ENCODE data around the gene KLRK1.
"Not testable (repeated sequence)": the region's sequence is repeated elsewhere in the genome, so short reads cannot be mapped to it uniquely, and the experiment has no call there.

Gene KLRK1

DNA sequence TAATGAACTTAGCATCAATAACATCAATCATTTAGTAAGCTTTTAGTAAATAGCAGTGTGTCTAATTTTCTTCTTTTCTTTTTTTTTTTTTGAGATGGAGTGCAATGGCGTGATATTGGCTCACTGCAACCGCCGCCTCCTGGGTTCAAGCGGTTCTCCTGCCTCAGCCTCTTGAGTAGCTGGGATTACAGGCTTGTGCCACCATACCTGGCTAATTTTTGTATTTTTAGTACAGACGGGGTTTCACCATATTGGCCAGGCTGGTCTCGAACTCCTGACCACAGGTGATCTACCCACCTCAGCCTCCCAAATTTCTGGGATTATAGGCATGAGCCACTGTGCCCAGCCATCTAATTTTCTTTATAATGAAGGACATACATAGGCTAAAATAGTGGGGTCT is 2.3 kb downstream of the KLRK1 start:
- not testable (repeated sequence) for DNase-seq

DNA sequence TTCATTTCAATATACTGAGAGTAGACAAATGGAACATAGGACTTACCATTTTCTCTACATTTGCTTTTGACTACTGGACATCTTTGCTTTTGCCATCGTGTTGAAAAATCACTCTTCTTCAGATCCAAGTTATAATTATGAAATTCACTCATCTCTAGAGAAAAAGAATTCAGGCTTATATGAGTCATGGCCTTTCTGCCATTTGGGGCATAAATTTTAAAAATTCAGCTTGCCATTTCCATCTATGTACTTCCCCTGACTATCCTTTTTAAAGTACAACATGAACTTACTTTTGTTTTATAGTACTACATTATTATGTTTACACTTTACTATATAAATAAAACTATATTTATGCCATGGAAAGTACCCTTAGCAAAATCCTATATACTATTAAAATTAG is 3.0 kb downstream of the KLRK1 start:
- DNase-seq = no peak

DNA sequence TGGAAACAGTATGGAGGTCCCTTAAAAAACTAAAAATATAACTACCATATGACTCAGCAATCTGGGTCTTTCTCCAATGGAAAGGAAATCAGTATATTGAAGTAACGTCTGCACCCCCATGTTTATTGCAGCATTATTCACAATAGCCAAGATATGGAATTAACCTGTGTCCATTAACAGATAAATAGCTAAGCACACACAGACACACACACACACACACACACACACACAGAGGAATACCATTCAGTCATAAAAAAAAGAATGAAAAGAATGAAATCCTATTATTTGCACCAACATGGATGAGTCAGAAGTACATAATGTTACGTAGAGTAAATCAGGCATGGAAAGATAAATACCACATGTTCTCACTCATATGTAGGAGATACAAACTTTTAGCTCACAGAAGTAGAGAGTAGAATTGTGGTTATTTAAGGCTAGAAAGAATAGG is 4.7 kb downstream of the KLRK1 start:
- no peak for DNase-seq

DNA sequence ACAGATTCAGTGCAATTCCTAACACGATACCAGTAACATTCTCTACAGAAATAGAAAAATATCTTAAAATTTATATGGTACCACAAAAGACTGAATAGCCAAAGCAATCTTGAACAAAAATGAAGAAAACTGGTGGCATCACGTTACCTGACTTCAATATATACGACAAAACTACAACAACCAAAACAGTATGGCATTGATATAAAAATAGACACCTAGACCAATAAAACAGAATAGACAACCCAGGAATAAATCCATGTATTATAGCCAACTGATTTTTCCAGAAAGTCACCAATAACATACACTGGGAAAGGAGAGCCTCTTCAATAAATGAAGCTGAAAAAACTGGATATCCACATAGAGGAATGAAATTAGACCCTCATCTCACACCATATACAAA is 5.7 kb downstream of the KLRK1 start:
- DNase-seq = no peak

DNA sequence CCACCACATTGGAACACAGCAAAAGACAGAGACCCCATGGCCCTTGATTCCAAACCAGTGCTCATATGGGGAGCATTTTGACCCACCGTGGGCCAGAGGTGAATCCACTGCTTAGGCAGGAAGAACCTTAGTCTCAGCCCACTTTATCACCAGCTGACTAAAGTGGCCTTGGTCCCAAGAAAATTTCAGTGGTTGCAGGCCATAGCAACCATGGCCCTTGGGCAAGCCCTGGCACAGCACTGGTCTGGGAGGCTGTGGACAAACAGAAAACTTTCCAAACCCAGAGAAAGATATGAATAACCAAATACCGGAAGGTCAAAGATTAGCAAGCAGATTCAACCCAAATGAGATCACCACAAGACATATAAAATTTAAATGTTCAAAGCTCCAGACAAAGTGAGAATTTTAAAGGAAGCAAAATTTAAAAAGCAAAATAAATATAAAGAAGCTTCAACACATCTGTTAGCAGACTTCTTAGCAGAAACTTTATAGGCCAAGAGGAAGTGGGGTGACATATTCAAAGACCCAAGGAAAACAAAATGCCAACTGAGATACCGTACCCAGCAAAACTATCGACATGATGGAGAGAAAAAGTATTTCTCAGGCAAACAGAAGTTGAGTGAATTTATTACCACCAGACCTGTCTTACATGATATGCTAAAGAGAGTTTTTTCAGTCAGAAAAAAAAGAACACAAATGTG is 7.8 kb downstream of the KLRK1 start:
- DNase-seq = no peak

DNA sequence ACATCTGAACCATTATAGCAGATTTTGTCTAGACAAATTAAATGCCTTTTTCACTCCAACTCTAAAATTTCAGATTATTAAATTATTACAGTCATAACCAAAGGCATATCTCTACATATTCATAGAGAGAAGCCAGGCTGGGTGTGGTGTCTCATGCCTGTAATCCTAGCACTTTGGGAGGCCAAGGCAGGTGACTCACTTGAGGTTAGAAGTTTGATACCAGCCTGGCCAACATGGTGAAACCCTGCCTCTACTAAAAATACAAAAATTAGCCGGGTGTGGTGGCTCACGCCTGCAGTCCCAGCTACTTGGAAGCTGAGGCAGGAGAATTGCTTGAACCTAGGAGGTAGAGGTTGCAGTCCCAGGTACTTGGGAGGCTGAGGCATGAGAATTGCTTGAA is 11.1 kb downstream of the KLRK1 start:
- DNase-seq = not testable (repeated sequence)

DNA sequence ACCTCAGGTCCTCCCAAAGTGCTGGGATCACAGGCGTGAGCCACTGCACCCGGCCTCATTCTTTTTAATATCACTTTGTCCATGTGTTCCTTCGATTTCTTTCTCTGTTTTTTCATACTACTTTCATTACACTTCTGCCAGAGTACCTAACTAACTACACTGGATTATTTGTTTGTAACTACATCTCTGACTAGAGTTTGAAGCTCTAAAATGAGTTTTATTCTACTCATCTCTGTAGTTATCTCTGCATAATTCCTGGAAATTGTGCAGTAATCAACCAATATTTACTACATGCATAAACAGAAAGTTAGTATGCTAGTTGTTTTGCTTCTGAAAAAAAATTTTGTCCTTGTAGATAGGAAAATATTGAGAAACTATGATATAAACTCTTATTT is 15.2 kb downstream of the KLRK1 start:
- DNase-seq = no peak

DNA sequence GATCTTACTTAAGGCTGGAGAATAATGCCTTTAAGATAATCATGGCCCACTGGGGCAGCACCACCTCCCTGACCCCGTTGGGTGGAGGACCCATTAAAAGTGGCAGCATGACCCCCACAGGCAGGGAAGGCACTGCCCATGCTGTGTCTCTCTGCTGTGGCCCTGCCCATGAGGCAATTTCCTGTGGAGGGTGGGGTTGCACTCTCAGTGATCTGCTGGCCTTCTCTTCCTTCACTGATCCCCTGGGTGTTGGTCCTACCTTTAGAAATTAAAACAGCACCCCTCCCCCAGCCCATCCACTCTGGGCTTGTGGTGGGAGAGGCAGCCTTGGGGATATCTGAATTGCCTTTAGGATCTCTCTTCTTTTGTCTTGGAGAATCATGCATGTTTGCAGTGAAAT is 17.3 kb downstream of the KLRK1 start:
- DNase-seq = no peak

DNA sequence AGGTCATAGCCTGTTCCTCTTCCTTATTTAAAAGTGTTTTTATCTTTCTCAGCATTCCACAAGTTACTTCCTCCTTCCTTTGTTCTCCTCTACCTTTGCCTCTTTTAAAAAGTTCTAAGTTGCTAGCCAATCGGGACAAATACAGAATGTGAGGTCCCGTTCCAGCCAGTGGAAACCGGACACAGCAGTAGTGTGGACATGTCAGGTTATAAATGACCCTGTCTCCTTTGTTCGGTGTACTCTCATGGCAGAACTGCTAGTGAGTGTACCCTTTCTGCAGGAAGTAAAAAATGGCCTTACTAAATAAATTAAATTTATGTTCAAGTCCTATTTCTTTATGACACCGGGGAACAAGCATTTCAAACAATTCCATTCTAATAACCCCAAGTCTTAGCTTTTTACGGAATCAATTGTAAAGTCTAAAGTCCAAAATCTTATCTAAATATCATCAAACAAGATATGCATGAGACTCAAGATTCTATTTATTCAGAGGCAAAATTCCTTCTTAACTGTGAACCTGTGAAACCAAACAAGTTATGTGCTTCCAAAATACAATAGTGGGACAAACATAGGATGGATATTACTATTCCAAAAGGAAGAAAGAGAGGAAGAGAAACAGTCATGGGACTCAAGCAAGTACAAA is 17.8 kb downstream of the KLRK1 start:
- DNase-seq = not testable (repeated sequence)

DNA sequence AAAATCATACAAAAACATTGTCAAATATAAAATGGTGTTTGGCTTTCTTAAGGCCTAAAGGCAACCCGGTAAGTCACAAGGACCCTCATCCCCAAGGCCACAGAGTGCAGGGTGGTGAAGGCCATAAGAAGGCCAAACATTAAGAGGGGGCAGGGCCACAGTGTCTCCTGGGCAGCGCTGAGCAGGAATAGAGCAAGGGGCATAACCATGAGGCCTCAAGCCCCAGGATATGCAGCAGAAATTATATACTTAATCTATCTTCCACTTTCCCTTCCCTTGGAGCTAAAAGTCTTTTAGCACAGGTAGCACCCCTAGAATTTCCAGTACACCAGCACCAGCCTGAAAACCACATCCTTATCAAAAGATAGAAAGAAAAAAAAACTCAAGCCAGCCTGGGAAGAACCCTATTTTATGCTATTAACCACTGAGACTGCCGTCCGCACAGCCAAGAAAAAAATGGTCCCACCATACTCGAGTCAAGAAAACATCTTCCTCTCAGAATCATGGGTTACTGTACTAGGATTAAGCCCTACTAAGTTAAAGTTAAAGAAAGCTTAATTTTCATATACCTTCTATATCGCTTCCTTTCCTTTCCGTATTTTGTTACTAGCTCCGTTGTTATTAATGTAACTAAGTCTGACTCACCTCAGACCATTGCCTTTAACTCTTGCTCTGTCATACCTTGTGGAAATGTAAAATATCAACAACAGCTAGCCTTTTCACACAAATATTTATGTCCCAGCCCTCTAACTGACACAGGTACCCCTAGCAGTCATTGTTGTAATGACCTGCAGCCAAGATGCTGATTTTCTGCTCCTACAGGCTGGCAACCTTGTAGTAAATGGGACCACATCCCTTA is 20.1 kb downstream of the KLRK1 start:
- DNase-seq = no peak

DNA sequence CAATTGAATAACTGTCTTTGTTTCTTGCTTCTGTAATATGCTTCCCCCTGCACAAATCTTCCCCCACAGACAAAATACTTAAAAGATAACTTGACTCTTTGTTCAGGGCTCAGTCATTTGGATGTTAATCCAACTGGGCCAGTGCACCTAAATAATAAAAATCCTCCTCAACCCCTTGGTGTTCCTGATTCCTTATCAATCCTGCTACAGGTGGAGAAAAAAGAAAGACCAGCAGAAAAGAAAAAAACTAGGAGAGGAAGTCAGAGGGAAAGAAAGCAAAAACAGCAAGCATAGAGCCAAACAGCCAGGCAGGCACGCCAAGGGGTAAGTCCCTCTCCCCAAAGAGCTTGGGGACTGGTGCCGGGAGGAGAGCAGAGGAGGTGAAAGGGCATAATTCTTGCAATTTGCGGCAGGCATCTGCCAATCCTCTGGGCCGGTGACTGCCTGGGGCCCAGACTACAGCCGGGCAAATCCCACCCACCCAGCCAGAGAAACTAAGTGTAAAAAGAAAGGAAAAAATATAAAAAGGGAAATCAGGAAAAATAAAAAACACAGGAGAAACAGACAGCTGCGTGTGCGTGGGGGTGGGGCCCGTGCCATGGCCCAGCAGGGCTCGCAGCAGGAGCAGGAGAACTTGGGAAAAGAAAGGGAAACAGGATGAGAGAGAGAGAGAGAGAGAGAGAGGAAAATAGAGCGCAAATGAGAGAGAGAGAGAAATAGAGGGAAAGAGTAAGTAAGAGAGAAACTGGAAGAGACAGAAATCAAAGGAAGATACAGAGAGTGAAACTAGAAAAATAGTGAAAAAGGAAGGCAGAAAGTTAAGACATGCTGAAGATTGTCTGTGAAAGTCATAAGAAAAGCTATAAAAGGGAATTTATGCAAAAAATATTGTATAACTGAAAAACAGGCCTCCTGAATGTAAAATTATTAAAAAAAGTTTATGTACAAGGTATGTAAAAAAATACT is 21.4 kb downstream of the KLRK1 start:
- DNase-seq = no peak

DNA sequence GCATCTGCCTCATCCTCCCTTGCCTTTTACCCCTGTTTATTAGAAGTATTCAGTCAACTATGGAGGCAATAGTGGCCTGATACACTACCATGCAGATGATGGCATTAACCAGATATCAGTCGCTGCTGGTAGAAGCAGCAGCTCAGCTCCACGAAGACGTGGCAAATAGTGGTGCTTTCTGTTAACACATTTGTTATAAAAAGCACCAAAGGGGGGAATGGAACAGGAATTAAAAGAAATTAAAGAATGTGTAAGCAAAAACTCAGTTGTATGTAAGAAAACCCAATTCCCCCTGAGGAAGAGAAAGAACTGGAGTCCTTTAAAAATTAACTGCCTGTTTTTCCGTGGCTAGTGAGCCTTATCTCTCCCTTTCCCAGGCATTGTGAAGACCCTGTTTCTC is 22.1 kb downstream of the KLRK1 start:
- DNase-seq = not testable (repeated sequence)

DNA sequence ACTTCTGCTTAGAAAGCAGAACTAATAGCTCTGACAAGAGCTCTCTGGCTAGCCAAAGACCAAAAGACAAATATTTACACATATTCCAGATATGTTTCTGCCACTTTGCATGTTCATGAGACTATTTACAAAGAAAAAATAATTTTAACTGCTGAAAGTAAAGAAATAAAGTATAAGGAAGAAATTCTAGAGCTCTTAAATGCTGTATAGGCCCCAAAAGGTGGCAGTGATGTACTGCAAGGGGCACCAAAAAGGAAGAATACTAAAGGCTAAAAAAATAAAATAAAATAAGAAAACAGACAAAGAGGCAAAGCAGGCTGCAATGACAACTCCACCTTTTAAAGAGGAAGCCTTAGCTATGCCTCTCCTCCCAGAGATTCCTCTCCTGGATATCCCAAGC is 23.0 kb downstream of the KLRK1 start:
- no peak for DNase-seq

DNA sequence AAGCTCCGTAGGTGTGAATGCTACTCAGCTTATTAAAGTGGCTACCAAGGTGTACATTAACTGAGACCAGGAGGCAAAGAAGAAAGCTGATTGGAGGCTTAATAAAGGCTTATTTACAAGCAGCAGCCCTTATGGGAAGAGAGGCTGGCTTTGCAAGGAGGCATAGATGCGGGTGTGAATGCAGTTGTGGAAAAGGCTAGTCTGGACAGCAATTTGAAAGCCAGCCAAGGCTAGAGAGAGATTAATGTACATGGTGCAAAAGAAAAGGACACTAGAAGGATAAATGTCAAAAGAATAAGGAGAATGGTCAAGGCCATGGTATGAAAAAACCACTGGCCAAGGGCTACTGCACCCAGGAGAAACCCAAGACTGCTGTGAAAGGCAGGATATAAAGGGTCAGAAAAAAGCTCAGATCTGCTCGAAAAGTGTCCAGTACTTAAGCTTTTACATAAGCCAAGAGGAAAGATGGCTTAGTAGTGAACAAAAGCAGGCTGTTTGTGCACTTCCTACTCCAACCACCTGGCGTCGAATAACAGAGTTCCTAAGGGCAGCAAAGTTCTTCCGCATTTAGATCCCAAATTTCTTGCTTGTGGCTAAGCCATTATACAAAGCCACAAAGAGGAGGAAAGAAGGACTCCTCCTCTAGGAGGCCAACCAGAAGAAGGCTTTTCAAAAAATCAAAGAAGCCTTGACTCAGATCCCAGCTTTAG is 24.0 kb downstream of the KLRK1 start:
- peak; percentile 9 for DNase-seq

DNA sequence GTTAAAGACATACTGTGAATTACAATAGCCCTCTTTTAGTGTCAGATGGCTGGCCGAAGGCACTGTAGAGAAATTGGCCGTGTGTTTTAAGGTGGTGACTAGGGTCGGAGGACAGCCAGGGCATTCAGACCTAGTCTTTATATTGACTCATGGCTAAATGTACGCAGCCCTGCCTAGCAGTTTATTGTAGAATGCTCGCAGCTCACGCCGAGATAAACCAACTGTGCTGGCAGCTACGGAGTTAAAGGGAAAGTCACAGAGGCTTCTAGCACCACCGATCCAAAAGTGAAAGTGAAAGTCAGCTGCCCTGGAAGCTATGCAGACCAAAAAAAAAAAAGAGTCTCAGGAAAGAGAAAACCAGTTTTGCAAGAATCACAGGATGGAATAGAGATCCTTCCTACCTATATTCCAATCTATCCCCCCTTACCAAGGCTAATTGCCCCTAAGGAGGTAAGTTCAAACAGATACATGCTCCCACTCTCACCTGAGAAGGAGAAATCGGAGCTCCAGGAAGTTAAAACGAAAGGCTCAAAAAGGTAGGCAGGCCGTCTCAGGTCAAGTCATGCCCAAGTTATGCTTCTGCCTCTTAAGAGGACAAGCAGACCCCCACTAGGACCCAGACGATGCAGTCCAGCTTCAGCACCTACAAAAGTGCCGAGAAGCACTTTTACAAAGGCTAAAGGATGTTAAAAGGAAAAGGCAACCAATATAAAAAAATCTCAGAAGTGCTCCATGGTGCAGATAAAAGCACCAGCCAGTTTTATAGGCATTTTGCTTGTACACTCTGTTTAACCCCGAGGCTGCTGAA is 24.8 kb downstream of the KLRK1 start:
- peak; percentile 23 for DNase-seq

DNA sequence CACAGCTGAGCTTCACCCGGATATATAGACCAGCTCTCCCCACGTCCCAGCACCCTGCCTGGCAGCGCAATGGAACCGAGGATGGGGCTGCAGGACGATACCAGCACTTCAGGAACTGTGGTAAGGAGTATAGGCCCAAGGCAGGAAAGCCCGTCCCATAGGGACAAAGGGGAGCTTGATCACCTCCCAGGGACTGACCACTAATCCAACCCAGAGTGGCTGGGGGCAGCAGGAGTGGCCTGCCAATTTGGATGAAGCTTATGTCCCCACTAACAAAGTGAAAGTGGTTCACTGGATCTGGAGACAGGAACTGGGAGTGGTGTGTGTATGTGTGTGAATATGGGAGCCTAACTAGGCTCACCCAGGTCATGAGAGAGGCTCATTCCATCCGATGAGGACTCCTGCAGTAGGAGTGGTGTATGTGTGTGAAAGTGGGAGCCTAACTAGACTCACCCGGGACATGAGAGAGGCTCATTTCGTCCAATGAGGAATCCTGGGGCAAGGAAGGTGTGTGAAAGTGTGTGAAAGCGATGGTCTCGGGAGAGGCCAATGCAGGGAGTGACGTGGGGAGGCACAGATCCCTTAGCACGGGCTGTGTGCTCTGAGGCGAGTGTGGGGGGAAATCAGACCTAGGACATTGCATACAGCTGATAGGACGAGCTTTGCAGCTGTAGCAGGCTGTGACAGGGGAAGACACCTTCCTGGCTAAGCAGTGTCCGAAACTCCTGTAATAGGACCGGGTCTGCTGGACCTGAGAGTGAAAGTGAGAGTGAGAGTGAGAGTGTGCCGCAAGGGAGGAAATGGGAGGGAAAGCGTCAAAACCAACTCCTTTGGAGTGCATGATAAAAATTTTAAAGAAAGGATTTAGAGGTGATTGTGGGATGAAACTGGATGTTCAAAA is 25.7 kb downstream of the KLRK1 start:
- DNase-seq = peak; percentile 46

DNA sequence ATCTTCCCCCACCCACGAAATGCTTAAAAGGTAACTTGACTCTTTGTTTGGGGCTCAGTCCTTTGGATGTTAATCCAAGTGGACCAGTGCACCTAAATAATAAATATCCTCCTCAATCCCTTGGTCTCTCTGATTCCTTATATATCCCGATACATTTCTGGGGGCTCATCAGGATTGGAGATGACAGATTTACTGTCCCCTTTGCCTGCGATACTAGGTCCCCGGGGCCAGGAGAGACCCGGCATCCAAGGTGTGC is 26.3 kb downstream of the KLRK1 start:
- DNase-seq = no peak

DNA sequence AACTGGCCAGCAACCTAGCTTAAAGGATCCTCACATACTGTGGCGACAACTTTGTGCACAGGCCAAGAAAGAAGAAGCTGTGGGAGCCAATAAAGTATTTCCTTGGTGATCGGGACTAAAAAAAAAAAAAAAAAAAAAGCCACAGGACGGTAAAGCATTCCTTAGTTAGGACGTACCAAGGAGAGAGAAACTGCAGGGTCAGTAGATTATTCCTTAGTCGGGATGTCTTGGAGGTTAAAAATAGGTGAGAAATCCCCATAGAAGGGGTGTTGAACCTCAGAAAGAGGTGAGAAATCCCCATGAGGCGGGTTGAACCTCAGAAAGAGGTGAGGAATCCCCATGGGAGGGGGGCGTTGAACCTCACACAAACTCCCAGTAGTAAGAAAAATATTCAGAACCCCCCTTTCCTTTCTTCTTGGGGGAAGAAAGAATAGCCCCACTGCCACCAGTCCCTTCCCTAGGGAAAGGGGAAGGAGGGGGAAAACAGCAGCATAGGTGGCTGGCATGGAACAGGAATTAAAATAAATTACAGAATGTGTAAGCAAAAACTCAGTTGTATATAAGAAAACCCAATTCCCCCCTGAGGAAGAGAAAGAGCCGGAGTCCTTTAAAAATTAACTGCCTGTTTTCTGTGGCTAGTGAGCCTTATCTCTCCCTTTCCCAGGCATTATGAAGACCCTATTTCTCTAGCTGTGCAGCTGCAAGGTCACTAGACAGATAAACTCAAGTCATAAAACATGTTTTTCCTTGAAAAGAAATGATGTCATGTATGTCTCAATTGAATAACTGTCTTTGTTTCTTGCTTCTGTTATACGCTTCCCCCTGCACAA is 26.8 kb downstream of the KLRK1 start:
- no peak for DNase-seq

DNA sequence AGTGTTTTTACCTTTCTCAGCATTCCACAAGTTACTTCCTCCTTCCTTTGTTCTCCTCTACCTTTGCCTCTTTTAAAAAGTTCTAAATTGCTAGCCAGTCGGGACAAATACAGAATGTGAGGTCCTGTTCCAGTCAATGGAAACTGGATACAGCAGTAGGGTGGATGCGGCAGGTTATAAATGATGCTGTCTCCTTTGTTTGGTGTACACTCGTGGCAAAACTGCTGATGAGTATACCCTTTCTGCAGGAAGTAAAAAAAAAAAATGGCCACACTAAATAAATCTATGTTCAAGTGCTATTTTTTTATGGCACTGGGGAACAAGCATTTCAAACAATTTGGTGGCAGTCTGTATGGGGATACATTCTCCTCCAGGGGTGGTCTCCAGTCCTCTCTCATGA is 27.5 kb downstream of the KLRK1 start:
- peak; percentile 0 for DNase-seq

Data from KG1 (cell line).